Endothelial cell (in vitro differentiated cells): ENCODE measurements around the gene LDB2. TPM values are rescaled to one million over a fixed set of nuclear protein-coding genes. Genes with fewer than 3 reads are reported as not detected.

Source experiments
- DNase-seq: peaks from one replicate; pipeline ENCODE4 v3.0.0; 2021; ENCODE audit warnings: low spot score
- H3K27ac Mint-ChIP-seq: one replicate; pipeline ENCODE4 v1.8.0; 2021; ENCODE audit warnings: mixed read lengths, inconsistent platforms; ENCODE audit not compliant: unreplicated experiment
- H3K27me3 Mint-ChIP-seq: one replicate; pipeline ENCODE4 v1.8.0; 2021; ENCODE audit warnings: mild to moderate bottlenecking, moderate library complexity, mixed read lengths, inconsistent platforms; ENCODE audit not compliant: unreplicated experiment
- H3K36me3 Mint-ChIP-seq: one replicate; pipeline ENCODE4 v1.8.0; 2021; ENCODE audit warnings: mild to moderate bottlenecking, low read depth, mixed read lengths, inconsistent platforms; ENCODE audit not compliant: unreplicated experiment
- H3K4me1 Mint-ChIP-seq: one replicate; pipeline ENCODE4 v1.8.0; 2021; ENCODE audit warnings: mild to moderate bottlenecking, mixed read lengths, inconsistent platforms; ENCODE audit not compliant: unreplicated experiment
- H3K4me3 Mint-ChIP-seq: one replicate; pipeline ENCODE4 v1.8.0; 2021; ENCODE audit warnings: mild to moderate bottlenecking, mixed read lengths, inconsistent platforms; ENCODE audit not compliant: unreplicated experiment
- H3K9me3 Mint-ChIP-seq: one replicate; pipeline ENCODE4 v1.8.0; 2021; ENCODE audit warnings: mixed read lengths, inconsistent platforms; ENCODE audit not compliant: unreplicated experiment
- CTCF ChIP-seq: fragments of 200-600 bp; sonication (generic); IDR thresholded peaks from one replicate; pipeline ENCODE4 v1.5.0; 2021; ENCODE audit warnings: antibody characterized with exemption; ENCODE audit not compliant: unreplicated experiment
- total RNA-seq: library from RNA; stranded (reverse); fragmentation: NEBNext Ultra II Directional; extraction: Animal tissue kit (Norgen Biotek cat#: 25700); gene quantifications from one replicate; pipeline ENCODE4 v1.2.1, GENCODE V29; 2021; ENCODE audit not compliant: unreplicated experiment

LDB2 gene
- total RNA-seq, 1 donor from 2014 or later = 268 TPM

- peaks cover 3% of the 10 kb centered on the region for H3K4me1 Mint-ChIP-seq
- DNase-seq = no peak
- H3K36me3 Mint-ChIP-seq = no peaks in the 10 kb centered on the region
- no peaks in the 10 kb centered on the region for H3K9me3 Mint-ChIP-seq
- H3K4me3 Mint-ChIP-seq = no peak overlapping the region
- H3K27me3 Mint-ChIP-seq = peaks cover 2% of the 10 kb centered on the region
- no peak for TF ChIP-seq CTCF
- no peak overlapping the region for H3K27ac Mint-ChIP-seq
These were observed 433.8 kb downstream of the LDB2 start for GRCh38 chr4:16464651-16465050.

GRCh38 chr4:16462656-16463055 lies 435.8 kb downstream of the LDB2 start:
- peaks cover 6% of the 10 kb centered on the region for H3K9me3 Mint-ChIP-seq
- H3K4me1 Mint-ChIP-seq = peaks cover 3% of the 10 kb centered on the region
- peaks cover 9% of the 10 kb centered on the region for H3K36me3 Mint-ChIP-seq
- peaks cover 6% of the 10 kb centered on the region for H3K27me3 Mint-ChIP-seq
- no peak overlapping the region for H3K4me3 Mint-ChIP-seq
- DNase-seq = no peak
- no peak for TF ChIP-seq CTCF
- no peak overlapping the region for H3K27ac Mint-ChIP-seq

- DNase-seq = no peak
- peaks cover 9% of the 10 kb centered on the region for H3K36me3 Mint-ChIP-seq
- peaks cover 3% of the 10 kb centered on the region for H3K4me1 Mint-ChIP-seq
- H3K9me3 Mint-ChIP-seq = peaks cover 6% of the 10 kb centered on the region
- H3K27ac Mint-ChIP-seq = no peak overlapping the region
- no peak overlapping the region for H3K4me3 Mint-ChIP-seq
- no peak for TF ChIP-seq CTCF
- peaks cover 6% of the 10 kb centered on the region for H3K27me3 Mint-ChIP-seq
These were observed 437.1 kb downstream of the LDB2 start for GRCh38 chr4:16461362-16461761.

- no peak for DNase-seq
- Mint-ChIP-seq H3K9me3 (peaks cover 6% of the 10 kb centered on the region), H3K27ac (no peak overlapping the region), H3K36me3 (peaks cover 9% of the 10 kb centered on the region), H3K4me1 (peaks cover 3% of the 10 kb centered on the region), H3K4me3 (no peak overlapping the region), H3K27me3 (peaks cover 4% of the 10 kb centered on the region)
- no peak for TF ChIP-seq CTCF
These were observed 440.5 kb downstream of the LDB2 start for GRCh38 chr4:16457944-16458343.
